ENCODE results near the gene PLEKHO1.
"Not testable (repeated sequence)": the region's sequence is repeated elsewhere in the genome, so short reads cannot be mapped to it uniquely, and the experiment has no call there.

PLEKHO1 gene

GRCh38 chr1:150165622-150166612, 16.2 kb downstream of the PLEKHO1 start:
- DNase-seq (ENCODE audit: low read depth, low spot score), result no peak
- H3K27ac ChIP-seq, result no peak overlapping the region

GRCh38 chr1:150168960-150169601, 19.4 kb downstream of the PLEKHO1 start:
- DNase-seq (ENCODE audit: low read depth, low spot score), result no peak
- H3K27ac ChIP-seq, result no peak overlapping the region

- no peak for DNase-seq (ENCODE audit: low read depth, low spot score)
- no peak overlapping the region for H3K27ac ChIP-seq
These were observed 22.1 kb downstream of the PLEKHO1 start for GRCh38 chr1:150171801-150172200.

- H3K27ac ChIP-seq, result no peak overlapping the region
- DNase-seq (ENCODE audit: low read depth, low spot score), result no peak
These were observed 23.4 kb downstream of the PLEKHO1 start for GRCh38 chr1:150173141-150173585.

- H3K27ac ChIP-seq, result no peak overlapping the region
- no peak for DNase-seq (ENCODE audit: low read depth, low spot score)
These were observed 26.9 kb downstream of the PLEKHO1 start for GRCh38 chr1:150176593-150176992.

- no peak overlapping the region for H3K27ac ChIP-seq
- DNase-seq (ENCODE audit: low read depth, low spot score), result no peak
These were observed 28.8 kb downstream of the PLEKHO1 start for GRCh38 chr1:150178548-150178947.

- DNase-seq (ENCODE audit: low read depth, low spot score), result no peak
- no peak overlapping the region for H3K27ac ChIP-seq
These were observed 30.2 kb downstream of the PLEKHO1 start for GRCh38 chr1:150179867-150180266.

- H3K27ac ChIP-seq, result no peak overlapping the region
- no peak for DNase-seq (ENCODE audit: low read depth, low spot score)
These were observed 30.8 kb downstream of the PLEKHO1 start for GRCh38 chr1:150180474-150180873.

- H3K27ac ChIP-seq, result no peak overlapping the region
- no peak for DNase-seq (ENCODE audit: low read depth, low spot score)
These were observed 32.5 kb downstream of the PLEKHO1 start for GRCh38 chr1:150182247-150182646.

GRCh38 chr1:150183061-150183460, 33.3 kb downstream of the PLEKHO1 start:
- no peak overlapping the region for H3K27ac ChIP-seq
- no peak for DNase-seq (ENCODE audit: low read depth, low spot score)

GRCh38 chr1:150185481-150185880, 35.8 kb downstream of the PLEKHO1 start:
- H3K27ac ChIP-seq, result no peak overlapping the region
- DNase-seq (ENCODE audit: low read depth, low spot score), result no peak

GRCh38 chr1:150186438-150186788, 36.7 kb downstream of the PLEKHO1 start:
- not testable (repeated sequence) for DNase-seq (ENCODE audit: low read depth, low spot score); H3K27ac ChIP-seq

- no peak overlapping the region for H3K27ac ChIP-seq
- no peak for DNase-seq (ENCODE audit: low read depth, low spot score)
These were observed 37.3 kb downstream of the PLEKHO1 start for GRCh38 chr1:150186789-150187559.

GRCh38 chr1:150187560-150187931, 37.8 kb downstream of the PLEKHO1 start:
- DNase-seq (ENCODE audit: low read depth, low spot score), result no peak
- H3K27ac ChIP-seq, result no peak overlapping the region

- no peak for DNase-seq (ENCODE audit: low read depth, low spot score)
- H3K27ac ChIP-seq, result no peak overlapping the region
These were observed 42.3 kb downstream of the PLEKHO1 start for GRCh38 chr1:150192012-150192411.

GRCh38 chr1:150194381-150195031, 44.8 kb downstream of the PLEKHO1 start:
- no peak for DNase-seq (ENCODE audit: low read depth, low spot score)
- H3K27ac ChIP-seq, result no peak overlapping the region

GRCh38 chr1:150196417-150196816, 46.7 kb downstream of the PLEKHO1 start:
- DNase-seq (ENCODE audit: low read depth, low spot score), result no peak
- H3K27ac ChIP-seq, result no peak overlapping the region

GRCh38 chr1:150207281-150207971, 57.7 kb downstream of the PLEKHO1 start:
- no peak for DNase-seq (ENCODE audit: low read depth, low spot score)
- H3K27ac ChIP-seq, result no peak overlapping the region

- not testable (repeated sequence) for DNase-seq (ENCODE audit: low read depth, low spot score); H3K27ac ChIP-seq
These were observed 58.7 kb downstream of the PLEKHO1 start for GRCh38 chr1:150208460-150208859.

Data from epithelial cell of prostate (primary cell).